M059J (cell line): ENCODE data around the gene NPHP4. TPM values are rescaled to one million over a fixed set of nuclear protein-coding genes. Genes with fewer than 3 reads are reported as not detected.
A peak's percentile ranks its signal among the peaks of the same experiment; 100 is the strongest.

Experiments
- DNase-seq: peaks from one replicate; pipeline ENCODE4 v3.0.0-alpha.2; 2012; ENCODE audit warnings: low read depth
- total RNA-seq: library from RNA; depleted of rRNA; stranded (reverse); fragments of >200 nt; shearing (Covaris generic); gene quantifications from 2 replicates; pipeline ENCODE4 v1.2.3, GENCODE V29; 2014; rRNA removed

Gene NPHP4
- 5.4 and 7.8 TPM in 2 replicates for total RNA-seq

DNA sequence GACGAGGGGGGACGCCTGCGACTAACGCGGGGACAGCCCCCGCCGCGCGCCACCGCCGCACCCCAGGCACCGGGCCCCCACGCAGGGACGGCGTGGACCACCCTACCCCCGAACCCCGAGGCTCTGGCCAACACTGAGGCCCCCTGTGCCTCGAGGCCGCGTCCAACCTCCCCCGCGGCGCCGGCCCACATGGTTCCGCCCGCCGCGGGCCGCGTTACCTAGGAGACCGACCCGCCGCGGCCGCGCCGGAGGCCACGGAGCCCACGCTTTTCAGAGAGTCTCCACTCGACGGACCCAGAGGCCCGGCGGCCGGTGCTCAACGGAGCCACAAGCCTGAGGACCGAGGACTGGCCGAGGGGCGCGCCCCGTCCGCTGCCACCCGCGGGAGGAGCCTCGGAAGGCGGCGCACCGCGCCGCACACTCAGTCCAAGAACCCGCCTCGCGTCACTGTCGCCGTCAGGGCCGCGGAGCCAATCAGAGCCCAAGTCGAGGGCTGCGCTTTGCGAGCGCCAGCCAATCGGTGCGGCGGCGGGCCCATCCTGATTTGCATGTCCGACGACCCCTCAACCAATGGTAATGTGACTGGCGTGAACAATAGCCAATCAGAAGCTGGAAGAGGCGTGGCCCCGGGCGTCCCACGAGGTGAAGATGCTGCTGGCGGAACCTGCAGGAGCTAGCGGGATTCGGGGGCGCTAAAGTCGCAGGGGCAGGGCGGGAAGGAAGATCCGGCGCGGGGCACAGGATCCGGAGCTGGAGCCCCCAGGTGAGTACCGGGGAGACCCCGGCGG, at the start of gene NPHP4:
Gene NPHP4 (minus strand): TSS at position 400 of the 788 bp plus-strand sequence. CDS start 6,136 bp downstream, outside the sequence.
- peak; percentile 99 for DNase-seq

DNA sequence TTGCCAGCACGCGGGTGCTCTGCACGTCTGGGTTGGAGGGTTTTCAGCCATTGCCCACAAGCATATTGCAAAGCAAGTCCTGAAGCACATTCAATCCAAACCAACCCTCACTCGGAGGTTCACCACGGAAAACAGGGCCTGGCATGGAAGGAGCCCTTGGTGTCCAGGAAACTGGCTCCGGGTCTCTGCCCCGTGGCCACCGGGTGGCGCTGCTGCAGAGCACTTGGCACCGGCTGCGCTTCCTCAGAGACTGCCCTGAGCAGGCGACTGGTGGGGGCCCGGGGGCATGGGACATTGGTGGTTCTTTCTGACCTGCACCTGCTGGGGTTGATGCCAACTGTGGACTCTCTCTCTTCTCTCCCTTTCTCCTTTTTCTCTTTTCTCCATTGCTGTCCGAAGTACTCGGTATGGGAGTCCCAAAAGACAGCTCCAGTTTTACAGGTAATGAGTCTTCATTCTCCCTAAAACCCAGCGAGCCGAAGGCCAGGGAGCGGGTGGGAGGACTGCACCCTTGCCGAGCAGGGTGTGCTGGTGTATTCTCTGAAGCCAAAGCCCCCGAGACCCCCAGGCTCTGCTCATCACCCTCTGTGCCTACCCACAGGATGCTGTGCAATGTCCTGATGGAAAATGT, 49.3 kb upstream of the NPHP4 start:
- peak; percentile 19 for DNase-seq

DNA sequence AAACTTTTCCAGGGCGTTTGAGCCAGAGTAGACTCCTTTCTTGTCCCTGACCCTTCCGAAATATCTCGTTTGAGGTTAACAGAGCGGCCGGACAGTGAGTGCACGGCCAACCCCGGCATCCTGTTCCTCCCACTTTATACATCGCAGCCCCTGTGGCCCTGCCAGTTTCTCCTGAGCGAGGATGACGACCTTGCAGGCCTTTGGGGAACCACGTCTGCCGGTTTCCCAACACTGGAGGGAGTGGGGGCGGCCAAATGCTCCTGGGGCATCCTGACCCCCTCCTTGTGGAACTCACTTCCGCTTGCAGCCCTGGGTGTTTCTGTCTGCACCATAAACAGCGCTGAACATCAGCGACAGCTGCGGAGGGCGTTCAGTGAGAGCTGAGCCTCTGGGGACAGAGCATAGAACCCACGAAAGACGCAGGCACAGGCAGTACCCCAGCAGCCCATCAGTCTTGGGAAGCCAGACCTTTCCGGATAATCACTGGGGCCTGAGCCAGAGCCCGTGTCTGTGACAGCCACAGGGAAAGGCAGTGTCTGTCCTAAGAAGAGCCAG, 48.7 kb upstream of the NPHP4 start:
- DNase-seq: no peak

DNA sequence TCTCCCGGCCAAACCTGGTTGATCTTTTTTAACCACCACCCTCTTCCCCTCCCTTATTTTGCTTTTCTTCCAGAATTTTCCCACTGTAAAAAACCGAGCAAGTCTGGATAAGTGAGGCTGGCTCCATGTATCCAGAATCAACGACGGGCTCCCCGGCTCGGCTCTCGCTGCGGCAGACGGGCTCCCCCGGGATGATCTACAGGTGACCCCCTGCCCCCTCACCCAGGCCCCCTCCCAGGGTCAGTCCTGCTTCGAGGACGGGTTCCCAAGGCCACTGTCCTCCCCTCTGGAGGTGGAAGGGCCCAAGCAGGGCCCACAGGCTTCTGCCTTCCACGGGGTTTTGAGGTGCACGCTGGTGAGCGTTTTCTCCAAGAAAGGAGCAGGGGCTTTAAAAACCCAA, 48.2 kb upstream of the NPHP4 start:
- no peak for DNase-seq

DNA sequence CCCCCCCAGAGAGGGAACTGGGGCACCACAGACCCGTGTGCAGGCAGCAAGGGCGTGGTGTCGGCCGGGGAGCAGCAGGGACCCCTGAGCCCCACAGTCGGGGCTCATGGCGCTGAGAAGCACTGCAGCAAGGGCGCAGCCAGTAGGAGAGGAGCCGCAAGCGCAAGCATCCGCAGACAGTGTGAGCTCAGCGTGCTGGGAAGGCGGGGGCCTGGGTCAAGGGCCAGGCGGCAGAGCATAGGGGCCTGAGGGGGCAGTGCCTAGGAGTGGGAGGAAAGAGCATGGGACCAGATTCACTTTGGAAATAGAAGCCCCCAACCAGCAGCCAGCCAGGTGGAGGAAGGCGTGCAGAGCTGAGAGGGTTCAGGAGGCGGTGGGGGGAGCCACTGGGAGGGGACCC, 46.8 kb upstream of the NPHP4 start:
- DNase-seq: no peak

DNA sequence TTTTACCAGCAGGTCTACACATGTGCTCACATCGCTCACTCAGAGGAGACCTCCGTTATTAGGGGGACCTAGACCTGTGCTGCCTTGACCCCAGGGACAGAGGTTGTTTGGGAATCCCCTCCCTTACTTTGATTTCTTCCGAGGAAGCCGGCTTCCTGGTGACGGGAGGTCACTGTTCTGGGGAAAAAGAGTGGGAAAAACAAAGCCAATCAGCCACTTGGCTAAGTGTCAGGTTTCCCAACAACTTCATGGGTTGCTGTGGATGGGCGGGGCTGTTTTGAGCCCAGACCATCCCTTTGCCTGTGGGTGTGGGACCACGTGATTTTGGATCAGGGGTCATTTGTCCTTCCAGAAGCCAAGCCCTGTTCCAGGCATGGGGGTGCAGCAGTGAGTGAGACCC, 46.4 kb upstream of the NPHP4 start:
- no peak for DNase-seq

DNA sequence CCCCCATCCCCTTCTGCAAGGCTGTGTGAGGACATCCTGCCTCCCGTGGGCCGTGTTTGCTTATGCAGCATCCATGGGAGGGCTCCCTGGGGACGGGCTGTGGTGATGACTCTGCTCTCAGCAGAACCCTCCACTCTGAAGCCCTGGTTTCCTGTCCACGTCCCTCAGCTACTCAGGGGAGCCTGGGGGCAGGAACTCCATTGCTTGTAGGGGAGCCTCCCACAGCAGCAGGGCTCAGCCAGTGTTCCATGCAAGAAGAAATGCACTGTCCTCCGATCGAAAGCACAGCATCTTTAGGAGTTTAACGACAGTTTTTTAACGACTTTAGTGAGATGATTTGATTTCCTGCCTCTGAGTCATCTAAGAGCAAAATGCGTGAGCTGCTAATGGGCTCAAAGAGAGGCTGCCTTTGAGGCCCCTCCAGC, 45.1 kb upstream of the NPHP4 start:
- DNase-seq: peak; percentile 76

DNA sequence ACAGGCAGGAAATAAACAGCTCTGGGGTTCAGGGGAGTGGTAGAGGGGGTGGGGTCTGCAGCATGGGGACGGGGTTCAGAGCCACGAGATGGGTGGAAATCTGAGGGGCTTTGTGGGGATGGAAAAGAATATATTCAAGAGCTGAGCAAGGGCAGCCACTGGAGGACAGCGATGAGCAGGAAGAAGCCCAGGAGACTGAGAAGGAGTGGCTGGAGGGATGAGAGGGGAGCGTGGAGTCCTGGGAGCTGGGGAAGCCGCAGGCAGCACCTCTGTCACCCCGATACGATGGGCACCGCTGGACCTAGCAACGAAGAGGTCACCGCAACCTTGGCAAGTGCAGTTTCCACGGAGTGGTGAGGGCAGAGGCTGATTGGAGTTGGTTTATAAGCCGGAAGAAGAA, 43.5 kb upstream of the NPHP4 start:
- no peak for DNase-seq

DNA sequence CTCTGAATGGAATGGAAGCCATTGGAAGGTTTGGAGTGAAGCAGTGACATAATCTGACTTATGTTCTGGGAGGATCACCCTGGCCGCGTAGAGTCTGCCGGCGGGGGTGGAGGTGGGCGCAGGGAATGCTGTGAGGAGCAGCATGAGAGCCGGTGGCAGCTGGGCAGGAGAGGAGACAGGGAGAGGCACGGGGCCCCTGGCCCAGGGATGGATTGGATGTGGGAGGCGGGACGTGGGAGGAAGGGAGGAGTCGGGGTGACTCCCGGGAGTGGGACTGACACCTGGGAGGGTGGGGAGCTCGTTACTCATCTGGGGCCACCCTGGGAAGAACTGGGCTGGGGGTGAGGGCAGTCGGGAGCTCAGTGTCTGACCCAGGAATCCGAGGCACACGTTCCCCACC, 43.1 kb upstream of the NPHP4 start:
- DNase-seq: no peak

DNA sequence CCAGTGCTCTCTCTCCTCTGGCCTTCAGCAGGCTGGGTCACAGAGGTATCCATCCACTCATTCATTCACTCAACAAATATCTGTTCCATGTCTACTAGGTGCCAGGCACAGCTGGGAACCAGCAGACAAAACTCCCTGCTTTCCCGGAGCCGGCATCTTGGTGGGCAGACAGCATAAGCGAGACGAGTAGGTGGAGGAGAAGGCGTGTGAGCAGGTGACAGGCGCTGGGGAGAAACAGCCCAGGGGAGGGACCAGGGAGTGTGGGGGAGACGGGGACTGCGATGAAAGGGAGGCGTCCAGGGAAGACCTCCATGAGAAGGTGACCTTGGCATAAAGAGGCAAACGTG, 42.5 kb upstream of the NPHP4 start:
- DNase-seq: no peak

DNA sequence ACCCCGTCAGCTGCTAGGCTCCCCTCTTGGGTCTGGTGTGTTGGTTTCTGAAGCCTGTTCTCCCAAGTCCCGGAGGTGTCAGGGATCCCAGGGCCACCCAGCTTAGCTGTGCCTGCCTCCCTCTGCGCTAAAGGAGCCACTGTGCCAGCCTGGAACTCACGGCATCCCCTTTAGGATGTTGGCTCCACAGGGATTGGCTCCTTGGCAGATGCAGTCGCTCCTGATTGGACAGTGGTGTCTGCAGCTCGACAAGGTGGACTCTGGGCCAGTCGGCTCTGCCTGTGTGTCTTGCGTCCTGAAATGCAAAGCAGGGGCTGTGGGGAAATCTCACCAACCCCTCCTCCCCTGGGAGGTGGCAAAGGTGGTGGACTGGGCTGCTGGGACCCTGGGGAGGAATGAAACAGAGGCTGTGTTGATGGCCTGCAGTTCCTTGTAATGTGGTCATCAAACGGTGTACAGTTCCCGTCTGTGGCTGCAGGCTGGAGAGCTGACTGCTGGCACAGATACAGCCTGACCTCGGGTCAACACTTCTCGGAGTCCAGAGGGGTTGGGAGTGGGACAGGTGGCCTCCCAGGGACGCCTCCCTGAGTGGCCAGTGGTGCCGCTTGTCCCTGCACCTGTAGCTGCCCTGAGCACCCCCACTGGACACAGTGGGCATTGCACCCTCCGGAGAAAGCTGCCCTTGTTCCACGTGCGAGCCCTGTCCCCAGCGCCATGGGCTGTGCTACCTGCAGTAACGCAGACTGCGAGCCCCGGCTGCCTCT, 41.9 kb upstream of the NPHP4 start:
- peak; percentile 18 for DNase-seq

DNA sequence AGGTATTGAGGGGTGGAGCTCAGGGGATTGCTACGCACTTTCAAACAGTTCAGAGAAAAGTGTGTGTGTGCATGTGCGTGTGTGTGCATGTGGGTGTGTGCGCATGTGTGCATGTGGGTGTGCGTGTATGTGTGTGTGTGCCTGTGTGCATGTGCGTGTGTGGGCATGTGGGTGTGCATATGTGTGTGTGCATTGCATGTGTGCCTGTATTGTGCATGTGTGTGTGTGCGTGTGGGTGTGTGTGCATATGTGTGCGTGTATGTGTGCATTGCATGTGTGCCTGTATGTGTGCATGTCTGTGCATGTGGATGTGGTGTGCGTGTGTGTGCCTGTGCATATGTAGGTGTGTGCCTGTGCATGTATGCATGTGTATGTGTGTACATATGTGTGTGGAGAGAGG, 40.9 kb upstream of the NPHP4 start:
- DNase-seq: no peak

DNA sequence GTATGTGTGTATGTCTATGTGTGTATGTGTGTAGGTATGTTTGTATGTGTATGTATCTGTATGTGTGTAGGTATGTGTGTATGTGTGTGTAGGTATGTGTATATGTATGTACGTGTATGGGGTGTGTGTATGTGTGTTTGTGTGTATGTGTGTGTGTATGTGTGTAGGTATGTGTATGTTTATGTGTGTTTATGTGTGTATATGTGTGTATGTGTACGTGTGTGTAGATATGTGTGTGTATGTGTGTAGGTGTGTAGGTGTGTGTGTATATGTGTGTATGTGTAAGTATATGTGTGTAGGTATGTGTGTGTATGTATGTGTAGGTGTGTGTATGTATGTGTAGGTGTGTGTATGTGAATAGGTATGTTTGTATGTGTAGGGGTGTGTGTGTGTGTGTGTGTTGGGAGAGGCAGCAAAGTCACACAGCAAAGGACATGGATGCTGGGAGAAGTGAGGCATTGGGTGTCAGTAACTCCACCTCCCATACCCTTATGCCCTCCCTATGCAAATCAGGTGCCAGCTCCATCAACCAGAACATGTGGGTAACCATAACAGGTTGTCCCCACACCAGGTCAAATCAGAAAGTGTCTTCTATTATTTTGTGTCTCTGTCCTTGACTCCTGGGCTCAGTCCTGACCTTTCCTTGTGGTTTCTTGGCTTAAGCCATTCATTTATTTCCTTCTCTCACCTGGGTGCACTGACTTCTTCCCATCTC, 38.5 kb upstream of the NPHP4 start:
- no peak for DNase-seq

DNA sequence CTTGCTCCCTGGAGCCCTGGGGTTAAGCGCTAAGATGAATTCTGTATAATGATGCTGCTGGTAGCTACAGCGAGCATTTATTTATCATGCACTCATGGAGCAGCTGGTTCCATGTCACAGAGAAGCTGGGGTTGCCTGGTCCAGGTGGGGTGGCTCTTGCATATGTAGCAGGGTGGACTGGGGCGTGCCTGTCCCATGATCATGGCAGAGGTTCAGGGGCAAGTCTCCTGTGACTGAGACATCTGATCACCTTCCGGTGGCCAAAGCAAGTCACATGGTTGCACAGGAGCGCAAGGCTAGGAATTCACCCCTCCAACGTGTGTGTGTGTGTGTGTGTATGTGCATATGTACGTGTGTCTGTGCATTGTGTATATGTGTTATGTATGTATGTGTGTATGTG, 37.9 kb upstream of the NPHP4 start:
- DNase-seq: no peak

DNA sequence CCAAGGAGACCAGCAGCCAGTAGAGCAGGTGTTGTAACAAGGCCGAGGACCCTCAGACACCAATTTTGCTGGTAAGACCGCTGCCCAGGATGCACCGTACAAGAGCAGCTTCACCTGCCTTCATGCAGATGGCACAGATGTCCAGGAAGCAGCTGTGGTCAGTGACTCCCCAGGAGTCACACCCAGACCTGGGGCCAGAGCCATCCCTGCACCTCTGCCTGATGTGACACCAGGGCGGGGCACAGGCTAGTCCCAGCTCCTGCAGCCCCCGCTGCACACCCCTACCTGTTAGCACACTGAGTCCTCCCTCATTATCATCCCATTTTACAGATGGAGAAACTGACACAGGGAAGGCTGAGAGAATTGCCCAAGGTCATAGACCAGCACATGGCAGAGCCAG, 37.1 kb upstream of the NPHP4 start:
- DNase-seq: no peak

DNA sequence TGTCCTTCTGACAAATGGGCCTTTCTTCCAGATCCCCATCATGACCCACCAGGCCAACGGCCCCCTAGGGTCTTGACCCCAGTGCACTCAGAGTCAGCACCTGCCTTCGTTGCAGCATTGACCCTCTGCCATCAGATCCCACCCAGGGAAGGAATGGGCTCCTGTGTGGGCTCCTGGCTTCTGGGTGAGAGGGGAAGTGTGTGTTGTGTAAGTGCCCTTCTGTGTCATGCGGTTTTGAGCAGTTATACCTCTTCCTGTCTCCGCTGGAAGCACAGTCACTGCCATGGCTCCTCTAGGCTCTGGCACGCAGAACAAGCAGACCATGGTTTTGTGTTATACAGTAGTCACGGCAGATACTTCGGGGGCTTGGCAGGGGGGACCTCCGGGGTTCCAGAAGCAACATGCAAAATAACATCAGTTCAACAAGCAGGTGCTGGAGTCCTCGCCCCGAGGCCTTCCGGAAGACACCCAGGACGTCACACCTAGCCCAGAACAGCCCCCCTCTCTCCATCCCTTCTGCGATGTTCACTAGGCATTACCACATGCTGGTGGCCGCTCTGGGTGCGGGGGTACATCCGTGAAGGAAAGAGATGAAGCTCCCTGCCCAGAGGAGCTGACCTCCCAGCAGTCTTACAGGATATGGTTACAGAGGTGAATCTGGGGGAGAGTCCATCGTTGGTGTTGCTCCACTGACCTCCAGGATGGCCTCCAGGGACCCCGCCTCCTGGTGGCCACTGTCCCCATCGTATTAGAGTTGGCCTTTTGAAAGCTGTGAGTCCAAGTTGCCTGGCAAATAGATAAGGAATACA, 36.0 kb upstream of the NPHP4 start:
- no peak for DNase-seq

DNA sequence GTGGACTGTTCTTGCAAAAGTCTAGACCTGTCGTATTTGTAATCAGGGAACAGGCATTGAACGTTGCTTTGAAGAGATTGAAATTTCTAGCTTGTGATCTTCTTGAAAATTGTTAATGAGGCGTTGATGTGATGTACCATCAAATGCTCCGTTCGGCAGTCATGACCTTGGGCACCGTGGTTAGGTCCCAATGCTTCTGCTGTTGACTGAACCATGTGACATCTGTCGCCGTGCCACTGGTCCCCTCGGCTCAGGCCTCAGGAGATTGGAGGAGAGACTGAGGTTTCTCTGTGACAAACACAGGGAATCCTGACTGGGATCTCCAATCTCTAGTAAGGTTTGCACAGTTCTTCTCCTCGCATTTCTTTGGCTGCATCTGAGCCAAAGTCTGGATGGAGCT, 35.4 kb upstream of the NPHP4 start:
- DNase-seq: no peak

DNA sequence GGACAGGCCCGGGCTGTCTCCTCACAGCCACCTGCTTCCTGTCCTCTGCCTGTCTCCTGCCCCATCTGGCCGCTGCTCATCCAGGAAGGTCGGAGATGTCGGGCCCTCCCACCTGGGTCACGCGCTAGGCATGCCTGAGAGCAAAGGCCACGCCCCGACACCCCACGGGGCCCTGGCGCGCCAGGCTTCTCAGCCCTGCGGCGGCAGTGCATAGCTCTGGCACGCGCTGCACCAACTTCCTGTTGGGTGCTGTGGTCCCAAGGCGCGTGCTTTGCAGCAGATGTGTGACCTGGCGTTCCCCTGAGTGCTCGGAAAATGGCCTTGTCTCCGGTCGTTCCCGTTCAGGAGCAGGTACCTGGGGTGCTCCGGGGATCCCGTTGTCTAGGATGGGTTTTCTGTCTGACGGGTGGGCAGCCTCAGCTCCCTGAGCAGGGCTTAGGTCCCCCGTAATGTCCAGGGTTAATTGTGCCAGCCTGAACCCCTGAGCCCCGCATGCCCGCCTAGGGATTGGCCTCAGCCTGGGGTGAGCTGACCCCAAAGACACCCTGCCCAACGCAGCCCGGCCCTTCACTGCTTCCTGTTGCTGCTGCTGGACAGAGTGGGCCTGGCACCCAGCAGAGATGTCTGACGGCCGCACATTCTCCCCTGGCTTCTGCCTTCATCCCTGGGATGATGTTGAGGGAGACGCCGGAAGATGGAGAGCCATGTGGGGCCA, 34.0 kb upstream of the NPHP4 start:
- DNase-seq: no peak

DNA sequence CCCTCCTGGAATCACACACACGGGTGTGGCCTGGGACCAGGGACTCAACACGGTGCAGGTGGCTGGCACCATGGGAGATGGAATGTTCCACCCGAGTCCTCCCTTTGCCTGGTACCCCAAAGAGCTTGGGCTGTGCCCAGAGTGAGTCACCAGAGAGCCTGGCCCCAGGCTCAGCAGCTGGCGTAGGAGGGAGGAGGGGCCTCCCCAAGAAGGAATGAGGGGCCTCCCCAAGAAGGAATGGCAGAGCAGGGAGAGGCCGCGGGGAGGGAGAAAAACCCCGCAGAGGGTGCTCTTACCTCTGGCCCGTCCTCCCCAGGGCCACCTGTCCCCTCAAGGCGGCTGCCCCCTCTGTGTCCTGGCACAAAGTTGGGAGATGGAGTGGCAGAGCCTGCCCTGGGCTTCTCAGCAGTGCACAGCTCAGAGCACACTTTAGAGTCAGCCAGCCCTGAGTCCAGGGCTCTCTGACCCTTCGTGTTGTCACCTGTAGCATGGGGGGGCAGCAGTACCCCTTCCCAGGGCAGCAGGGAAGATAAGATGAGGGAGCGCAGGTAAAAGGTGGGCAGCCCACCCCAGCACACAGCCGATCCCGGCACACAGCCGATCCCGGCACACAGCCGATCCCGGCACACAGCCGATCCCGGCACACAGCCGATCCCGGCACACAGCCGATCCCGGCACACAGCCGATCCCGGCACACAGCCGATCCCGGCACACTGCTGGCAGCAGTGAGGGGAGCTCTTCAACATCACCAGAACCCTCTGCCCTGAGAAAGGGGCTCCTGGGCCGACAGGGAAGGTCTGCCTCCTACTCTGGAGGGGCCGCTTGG, 33.3 kb upstream of the NPHP4 start:
- DNase-seq: peak; percentile 52
